GM10266 (cell line): Measurements from ENCODE around the gene IZUMO4.

Source experiments
- DNase-seq: peaks from one replicate; pipeline ENCODE4 v3.0.0; 2012; ENCODE audit errors: extremely low spot score
- TF ChIP-seq, protein P1 (sequence below): IDR thresholded peaks from 2 replicates; pipeline ENCODE4 v1.5.1; 2012; ENCODE audit warnings: mild to moderate bottlenecking, low read depth; ENCODE audit not compliant: control insufficient read depth, insufficient read depth; ENCODE audit errors: missing control alignments

Gene IZUMO4, protein sequence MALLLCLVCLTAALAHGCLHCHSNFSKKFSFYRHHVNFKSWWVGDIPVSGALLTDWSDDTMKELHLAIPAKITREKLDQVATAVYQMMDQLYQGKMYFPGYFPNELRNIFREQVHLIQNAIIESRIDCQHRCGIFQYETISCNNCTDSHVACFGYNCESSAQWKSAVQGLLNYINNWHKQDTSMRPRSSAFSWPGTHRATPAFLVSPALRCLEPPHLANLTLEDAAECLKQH

GRCh38 chr19:2096480-2097202 lies at the start of gene IZUMO4:
Gene IZUMO4, plus strand, starts transcription at chr19:2096915. Its CDS starts 31 bp downstream, at chr19:2096946.
- TF ChIP-seq, protein P1, sequence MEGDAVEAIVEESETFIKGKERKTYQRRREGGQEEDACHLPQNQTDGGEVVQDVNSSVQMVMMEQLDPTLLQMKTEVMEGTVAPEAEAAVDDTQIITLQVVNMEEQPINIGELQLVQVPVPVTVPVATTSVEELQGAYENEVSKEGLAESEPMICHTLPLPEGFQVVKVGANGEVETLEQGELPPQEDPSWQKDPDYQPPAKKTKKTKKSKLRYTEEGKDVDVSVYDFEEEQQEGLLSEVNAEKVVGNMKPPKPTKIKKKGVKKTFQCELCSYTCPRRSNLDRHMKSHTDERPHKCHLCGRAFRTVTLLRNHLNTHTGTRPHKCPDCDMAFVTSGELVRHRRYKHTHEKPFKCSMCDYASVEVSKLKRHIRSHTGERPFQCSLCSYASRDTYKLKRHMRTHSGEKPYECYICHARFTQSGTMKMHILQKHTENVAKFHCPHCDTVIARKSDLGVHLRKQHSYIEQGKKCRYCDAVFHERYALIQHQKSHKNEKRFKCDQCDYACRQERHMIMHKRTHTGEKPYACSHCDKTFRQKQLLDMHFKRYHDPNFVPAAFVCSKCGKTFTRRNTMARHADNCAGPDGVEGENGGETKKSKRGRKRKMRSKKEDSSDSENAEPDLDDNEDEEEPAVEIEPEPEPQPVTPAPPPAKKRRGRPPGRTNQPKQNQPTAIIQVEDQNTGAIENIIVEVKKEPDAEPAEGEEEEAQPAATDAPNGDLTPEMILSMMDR: peak; percentile 55
- DNase-seq: peak; percentile 100

DNA sequence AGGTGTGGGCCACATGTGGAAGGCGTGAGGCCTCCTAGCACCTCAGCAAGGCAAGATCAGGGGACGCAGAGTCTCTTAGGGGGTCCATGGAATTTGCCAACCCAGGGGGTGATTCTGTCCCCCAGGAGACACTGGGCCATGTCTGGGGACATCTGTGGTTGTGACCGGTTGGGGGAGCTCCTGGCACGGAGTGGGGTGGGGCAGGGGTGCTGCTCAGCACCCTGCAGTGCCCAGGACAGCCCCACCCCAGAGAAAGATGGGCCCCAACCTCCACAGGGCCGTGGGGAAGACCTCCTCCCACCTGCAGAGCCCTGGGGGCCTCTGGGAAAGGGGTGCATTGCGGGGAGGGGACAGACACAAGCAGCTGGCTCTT lies 49.7 kb upstream of the IZUMO4 start:
- TF ChIP-seq, protein P1: peak; percentile 22
- no peak for DNase-seq

DNA sequence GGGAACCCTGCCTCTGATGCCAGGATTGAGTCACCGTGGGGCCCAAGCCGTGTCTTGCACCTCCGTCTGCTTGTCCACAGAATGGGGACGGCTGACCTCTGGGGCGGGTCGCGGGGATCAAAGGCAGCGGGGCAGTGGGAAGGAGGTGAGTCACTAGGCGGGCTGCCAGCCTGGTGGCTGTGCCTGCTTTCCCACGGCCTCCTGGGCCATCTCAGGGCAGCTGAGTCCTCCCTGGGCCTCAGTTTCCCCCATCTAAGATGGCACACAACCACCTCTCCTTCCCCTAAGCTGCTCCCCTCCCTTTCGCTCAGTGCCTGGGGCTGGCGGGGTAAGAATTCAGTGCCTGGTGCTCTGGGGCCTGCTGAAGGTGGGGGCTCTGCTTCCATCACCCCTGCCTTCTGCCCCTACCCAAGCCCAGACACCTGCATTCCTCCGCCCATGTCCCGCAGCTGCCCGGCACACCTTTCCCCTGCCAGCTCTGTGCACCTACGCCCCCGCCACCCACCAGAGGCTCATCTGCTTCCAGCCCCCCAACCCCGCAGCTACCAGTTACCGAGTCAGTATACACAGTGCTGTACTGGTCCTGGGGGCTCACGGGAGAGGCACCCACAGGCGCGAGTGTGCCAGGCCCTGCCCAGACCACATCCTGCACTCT lies 49.1 kb upstream of the IZUMO4 start:
- TF ChIP-seq, protein P1: no peak
- DNase-seq: no peak

GRCh38 chr19:2048104-2048958 lies 48.4 kb upstream of the IZUMO4 start:
- no peak for DNase-seq
- TF ChIP-seq, protein P1: no peak

DNA sequence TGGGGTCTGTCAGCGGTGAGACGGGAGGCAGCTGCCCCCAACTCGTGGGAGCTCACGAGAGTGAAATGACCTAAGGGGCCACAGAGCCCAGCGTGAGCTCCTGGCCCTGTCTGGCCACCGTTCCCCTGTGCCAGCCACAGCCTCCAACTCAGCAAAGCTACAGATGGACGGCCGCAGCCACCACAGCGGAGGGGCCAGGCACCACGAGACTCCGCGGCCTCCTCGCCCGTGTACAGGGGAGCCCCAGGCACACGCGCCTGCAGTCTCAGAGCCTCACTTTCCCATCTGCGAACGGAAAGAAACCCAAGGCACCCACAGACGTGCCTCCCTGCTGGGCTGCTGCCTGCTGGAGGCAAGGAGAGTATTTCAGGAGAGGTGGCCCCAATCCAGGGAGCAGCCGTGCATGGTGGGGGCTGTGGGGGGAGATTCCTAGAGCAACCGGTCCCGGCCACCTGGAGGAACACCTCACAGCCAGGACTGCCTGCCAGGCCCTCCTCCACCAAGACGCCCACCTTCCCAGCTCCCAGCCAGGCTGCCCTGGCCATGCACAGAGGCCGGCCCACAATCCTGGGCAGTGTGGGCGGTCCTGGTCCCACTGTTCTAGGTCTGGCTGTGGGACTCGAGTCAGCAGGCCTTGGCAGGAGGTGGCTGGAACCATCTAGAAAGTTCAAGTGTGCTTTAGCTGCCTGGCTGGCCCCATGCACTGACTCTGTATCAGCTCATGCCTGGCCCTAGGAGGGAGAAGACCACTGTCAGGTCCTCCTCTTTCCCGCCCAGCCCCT lies 47.6 kb upstream of the IZUMO4 start:
- TF ChIP-seq, protein P1: no peak

GRCh38 chr19:2049741-2050348 lies 46.9 kb upstream of the IZUMO4 start:
- DNase-seq: peak; percentile 76
- TF ChIP-seq, protein P1: no peak

More for the DNA sequence above, 47.6 kb upstream of the IZUMO4 start:
- no peak for DNase-seq
